HCT116 (cell line): Measurements from ENCODE around the gene AP2S1. TPM values are rescaled to one million over a fixed set of nuclear protein-coding genes. Genes with fewer than 3 reads are reported as not detected.
A peak's percentile ranks its signal among the peaks of the same experiment; 100 is the strongest.

ENCODE experiments used
- ATAC-seq: fragments of 200-7000 bp; cut with Tn5 transposase; 2 replicates; pipeline ENCODE4 v1.9.1; 2020; ENCODE audit warnings: mild to moderate bottlenecking, moderate library complexity
- BruUV-seq: library from RNA; stranded (reverse); fragments of 400-500 nt; replicated peaks from 2 replicates; lab custom pipeline; 2021; lab: Mats Ljungman, UMichigan
- CTCF ChIA-PET: fragments of 300-600 bp; sonication (Branson Sonifier 250); formaldehyde crosslinking; loops from one replicate; lab custom pipeline; 2021; ENCODE audit warnings: antibody characterized with exemption; lab: Charles Lee
- POLR2A ChIA-PET: fragments of 300-600, 350-600 bp; sonication (Branson Sonifier 250); formaldehyde crosslinking; loops from one replicate; lab custom pipeline; 2021; ENCODE audit warnings: antibody characterized with exemption; lab: Charles Lee
- RAD21 ChIA-PET, 2 experiments: fragments of 300-600 bp; sonication (Branson Sonifier 250); formaldehyde crosslinking; loops; one replicate each; lab custom pipeline; 2023; ENCODE audit warnings: low total read pairs in 2 of 2; ENCODE audit not compliant: uncharacterized antibody in 2 of 2, unreplicated experiment in 2 of 2, low non-redundant PET in 1 of 2; lab: Charles Lee
- DNase-seq: peaks from one replicate; pipeline ENCODE4 v3.0.0-alpha.2; 2010; ENCODE audit warnings: low read depth, low spot score
- H2AFZ ChIP-seq: fragments of 200-600 bp; shearing (Covaris generic), sonication (generic); 2 replicates; pipeline ENCODE4 v1.6.1; 2017; ENCODE audit warnings: low read depth, mixed run types, mixed read lengths, antibody characterized with exemption, low read length; ENCODE audit not compliant: poor library complexity, severe bottlenecking
- H3K27ac ChIP-seq: 2 replicates; pipeline ENCODE4 v1.5.1; 2012; ENCODE audit warnings: low read depth, low read length
- H3K27me3 ChIP-seq: fragments of 200-600 bp; sonication (generic); 2 replicates; pipeline ENCODE4 v1.6.1; 2016; ENCODE audit warnings: mixed run types, low read length, mixed read lengths; ENCODE audit not compliant: insufficient read depth
- H3K36me3 ChIP-seq, 2 experiments: fragments of 200-500 bp in 1 of 2; fragments of 200-600 bp in 1 of 2; sonication (Bioruptor generic) in 1 of 2; sonication (generic) in 1 of 2; 2 replicates each; pipeline versions ENCODE4 v1.5.1 to v1.6.1; 2014 to 2016; ENCODE audit warnings: low read length in 2 of 2, inconsistent platforms in 1 of 2, mixed read lengths in 1 of 2, mixed run types in 1 of 2; ENCODE audit not compliant: insufficient read depth in 2 of 2, control insufficient read depth in 1 of 2
- H3K4me1 ChIP-seq, 2 experiments: fragments of 200-600 bp in 1 of 2; sonication (generic) in 1 of 2; 2 replicates each; pipeline versions ENCODE4 v1.5.1 to v1.6.1; 2012 to 2017; ENCODE audit warnings: low read length in 2 of 2, inconsistent platforms in 1 of 2, mild to moderate bottlenecking in 1 of 2, mixed read lengths in 1 of 2, mixed run types in 1 of 2, moderate library complexity in 1 of 2; ENCODE audit not compliant: insufficient read depth in 2 of 2, control insufficient read depth in 1 of 2
- H3K4me2 ChIP-seq: fragments of 200-600 bp; sonication (generic); 2 replicates; pipeline ENCODE4 v1.6.1; 2017; ENCODE audit warnings: mixed run types, low read length, mixed read lengths
- H3K4me3 ChIP-seq, 2 experiments: fragments of 200-600 bp in 1 of 2; sonication (generic) in 1 of 2; replicated peaks in 1 of 2; 2 replicates each; pipeline ENCODE4 v1.5.1; 2011 to 2016; ENCODE audit warnings: low read length in 2 of 2, control low read depth in 1 of 2, low read depth in 1 of 2, mild to moderate bottlenecking in 1 of 2, mixed read lengths in 1 of 2, mixed run types in 1 of 2
- H3K79me2 ChIP-seq: fragments of 200-600 bp; sonication (generic); 2 replicates; pipeline ENCODE4 v1.6.1; 2017; ENCODE audit warnings: mild to moderate bottlenecking, mixed run types, low read length, moderate library complexity, mixed read lengths; ENCODE audit not compliant: insufficient read depth
- H3K9ac ChIP-seq: fragments of 200-600 bp; sonication (generic); 2 replicates; pipeline ENCODE4 v1.6.1; 2016; ENCODE audit warnings: low read length, mixed read lengths
- H3K9me2 ChIP-seq: fragments of 200-600 bp; sonication (generic), shearing (Covaris generic); 2 replicates; pipeline ENCODE4 v1.6.1; 2017; ENCODE audit warnings: mixed run types, mild to moderate bottlenecking, moderate library complexity; ENCODE audit not compliant: insufficient read depth
- H3K9me3 ChIP-seq, 2 experiments: fragments of 200-500 bp in 1 of 2; fragments of 200-600 bp in 1 of 2; sonication (Bioruptor generic) in 1 of 2; sonication (generic) in 1 of 2; 2 replicates each; pipeline ENCODE4 v1.6.1; 2014 to 2017; ENCODE audit warnings: low read length in 2 of 2, mixed read lengths in 2 of 2, inconsistent platforms in 1 of 2, low read depth in 1 of 2, mild to moderate bottlenecking in 1 of 2, mixed run types in 1 of 2, moderate library complexity in 1 of 2; ENCODE audit not compliant: control insufficient read depth in 1 of 2, insufficient read depth in 1 of 2
- H4K20me1 ChIP-seq: fragments of 200-600 bp; sonication (generic), shearing (Covaris generic); 2 replicates; pipeline ENCODE4 v1.6.1; 2017; ENCODE audit warnings: mixed run types, mild to moderate bottlenecking, moderate library complexity; ENCODE audit not compliant: insufficient read depth
- CBX3 ChIP-seq: IDR thresholded peaks from 2 replicates; pipeline ENCODE4 v1.6.1; 2012; ENCODE audit warnings: low read depth
- CEBPB ChIP-seq: IDR thresholded peaks from 2 replicates; pipeline ENCODE4 v1.6.1; 2012; ENCODE audit warnings: low read depth
- EGR1 ChIP-seq: IDR thresholded peaks from 2 replicates; pipeline ENCODE4 v1.6.1; 2012; ENCODE audit warnings: low read depth
- EZH2 ChIP-seq: fragments of 200-600 bp; sonication (generic); IDR thresholded peaks from 2 replicates; pipeline ENCODE4 v1.6.1; 2017; ENCODE audit warnings: antibody characterized with exemption, mixed run types
- RAD21 ChIP-seq: IDR thresholded peaks from 2 replicates; pipeline ENCODE4 v1.6.1; 2012; ENCODE audit warnings: low read depth, mild to moderate bottlenecking
- TCF7L2 ChIP-seq: IDR thresholded peaks from 2 replicates; pipeline ENCODE4 v1.7.0; 2011; ENCODE audit warnings: borderline replicate concordance, inconsistent platforms; ENCODE audit not compliant: insufficient read depth, insufficient read length; ENCODE audit errors: extremely low read depth
- YY1 ChIP-seq: IDR thresholded peaks from 2 replicates; pipeline ENCODE4 v1.6.1; 2011; ENCODE audit warnings: low read length, low read depth, moderate library complexity, mild to moderate bottlenecking; ENCODE audit not compliant: insufficient replicate concordance; ENCODE audit errors: extremely low read depth
- ZBTB33 ChIP-seq: IDR thresholded peaks from 2 replicates; pipeline ENCODE4 v1.6.1; 2011; ENCODE audit warnings: mild to moderate bottlenecking, low read length, moderate library complexity; ENCODE audit not compliant: insufficient replicate concordance; ENCODE audit errors: extremely low read depth
- intact Hi-C: fragments of 100-400 bp; cut with micrococcal nuclease; formaldehyde crosslinking; loops from 2 replicates; pipeline ENCODE4 v1.10.0; 2022
- total RNA-seq: library from RNA; stranded (reverse); gene quantifications from one replicate; pipeline ENCODE4 v1.2.1, GENCODE V29; 2021; ENCODE audit not compliant: unreplicated experiment
- TF ChIP-seq, protein P1 (sequence below), 3 experiments: fragments of 200-600 bp in 1 of 3; sonication (generic) in 1 of 3; IDR thresholded peaks in 2 of 3; conservative IDR thresholded peaks in 1 of 3; 2 replicates each; pipeline ENCODE4 v1.5.1; 2012 to 2017; ENCODE audit warnings: low read depth in 2 of 3, low read length in 2 of 3, antibody characterized with exemption in 1 of 3, borderline replicate concordance in 1 of 3, control low read depth in 1 of 3, mild to moderate bottlenecking in 1 of 3, mixed read lengths in 1 of 3, mixed run types in 1 of 3, moderate library complexity in 1 of 3; ENCODE audit not compliant: insufficient read depth in 1 of 3

Gene AP2S1
- total RNA-seq, 1 experiment from 2014 or later, result 296 TPM

DNA sequence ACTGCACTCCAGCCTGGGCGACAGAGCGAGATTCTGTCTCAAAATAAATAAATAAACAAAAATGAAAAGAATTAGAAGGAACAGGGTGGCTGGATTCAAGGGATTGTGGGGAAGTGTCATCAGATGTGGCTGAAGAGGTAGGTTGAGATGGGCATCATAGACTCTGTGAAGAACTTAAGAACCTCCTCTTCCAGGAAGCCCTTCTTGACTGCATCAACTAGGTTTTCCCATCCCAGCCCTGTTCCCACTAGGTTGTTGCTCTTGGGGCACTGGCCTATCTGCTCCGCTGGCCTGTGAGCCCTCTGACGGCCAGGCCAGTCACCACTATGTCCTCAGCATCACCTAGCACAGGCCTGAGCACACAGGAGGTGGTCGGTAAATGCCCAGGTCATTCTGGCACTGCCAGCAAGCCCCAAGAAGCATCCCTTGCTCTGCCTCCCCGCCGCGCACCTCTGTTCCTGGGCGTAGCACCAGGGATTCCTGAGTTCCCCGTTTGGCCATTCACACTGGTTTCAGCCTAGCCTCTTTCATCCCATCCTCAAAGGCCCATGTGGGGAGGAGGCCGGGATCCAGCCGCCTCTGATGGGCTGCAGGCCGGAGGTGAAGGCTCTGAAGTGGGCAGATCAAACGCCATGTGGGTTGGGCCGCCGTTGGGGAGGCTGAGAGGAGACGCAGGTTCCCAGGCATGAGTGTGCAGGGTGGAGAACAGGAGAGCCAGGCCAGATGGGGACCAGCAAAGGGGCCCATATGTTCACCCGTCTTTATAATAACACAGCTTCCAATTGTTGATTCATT is 34.6 kb downstream of the AP2S1 start (continued):
- TF ChIP-seq, protein P1, sequence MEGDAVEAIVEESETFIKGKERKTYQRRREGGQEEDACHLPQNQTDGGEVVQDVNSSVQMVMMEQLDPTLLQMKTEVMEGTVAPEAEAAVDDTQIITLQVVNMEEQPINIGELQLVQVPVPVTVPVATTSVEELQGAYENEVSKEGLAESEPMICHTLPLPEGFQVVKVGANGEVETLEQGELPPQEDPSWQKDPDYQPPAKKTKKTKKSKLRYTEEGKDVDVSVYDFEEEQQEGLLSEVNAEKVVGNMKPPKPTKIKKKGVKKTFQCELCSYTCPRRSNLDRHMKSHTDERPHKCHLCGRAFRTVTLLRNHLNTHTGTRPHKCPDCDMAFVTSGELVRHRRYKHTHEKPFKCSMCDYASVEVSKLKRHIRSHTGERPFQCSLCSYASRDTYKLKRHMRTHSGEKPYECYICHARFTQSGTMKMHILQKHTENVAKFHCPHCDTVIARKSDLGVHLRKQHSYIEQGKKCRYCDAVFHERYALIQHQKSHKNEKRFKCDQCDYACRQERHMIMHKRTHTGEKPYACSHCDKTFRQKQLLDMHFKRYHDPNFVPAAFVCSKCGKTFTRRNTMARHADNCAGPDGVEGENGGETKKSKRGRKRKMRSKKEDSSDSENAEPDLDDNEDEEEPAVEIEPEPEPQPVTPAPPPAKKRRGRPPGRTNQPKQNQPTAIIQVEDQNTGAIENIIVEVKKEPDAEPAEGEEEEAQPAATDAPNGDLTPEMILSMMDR (IDR thresholded peaks at IDR 0.05 in 2 of 3, conservative IDR thresholded peaks at IDR 0.05 in 1 of 3; ENCODE audit: borderline replicate concordance in 1 of 3, insufficient read depth in 1 of 3, low read depth in 2 of 3, low read length in 2 of 3), result no peak
- TF ChIP-seq CEBPB, result no peak
- peak; percentile 36; the same call in 1 of the 2 replicates for TF ChIP-seq EGR1
- TF ChIP-seq YY1, result no peak
- no peak for TF ChIP-seq ZBTB33
- peak; percentile 42; the same call in 1 of the 2 replicates for TF ChIP-seq CBX3
- peak; percentile 75 for TF ChIP-seq TCF7L2

- ChIA-PET POLR2A (no interaction called here), CTCF (no interaction called here), RAD21 (interaction anchor here in 1 of 2 experiments (1.3 kb wide), 1 partner anchor 16 kb away, joined by 7 read pairs; no protein-coding TSS in a partner anchor)
- Histone ChIP-seq H4K20me1 (no peaks in the 10 kb centered on the region), H3K4me1 (peaks cover 32 to 58% of the 10 kb centered on the region in 2 experiments), H3K79me2 (no peaks in the 10 kb centered on the region), H3K9me2 (no peaks in the 10 kb centered on the region), H3K27me3 (no peaks in the 10 kb centered on the region), H3K9me3 (no peaks in the 10 kb centered on the region), H2AFZ (peak overlapping the region; percentile 38), H3K27ac (no peak overlapping the region), H3K36me3 (no peaks in the 10 kb centered on the region), H3K4me3 (no peak overlapping the region), H3K9ac (no peak overlapping the region), H3K4me2 (peak overlapping the region; percentile 55)
- intact Hi-C loops, result no loop called here
- DNase-seq, result no peak
- TF ChIP-seq RAD21, result no peak
- TF ChIP-seq TCF7L2, result no peak
- TF ChIP-seq EZH2, result no peak
- ATAC-seq, result no peak
- BruUV-seq, result no TSS peak
These were observed 36.7 kb downstream of the AP2S1 start for GRCh38 chr19:46813839-46814358.
